Measurements from ENCODE around the gene ZBTB33.

DNA sequence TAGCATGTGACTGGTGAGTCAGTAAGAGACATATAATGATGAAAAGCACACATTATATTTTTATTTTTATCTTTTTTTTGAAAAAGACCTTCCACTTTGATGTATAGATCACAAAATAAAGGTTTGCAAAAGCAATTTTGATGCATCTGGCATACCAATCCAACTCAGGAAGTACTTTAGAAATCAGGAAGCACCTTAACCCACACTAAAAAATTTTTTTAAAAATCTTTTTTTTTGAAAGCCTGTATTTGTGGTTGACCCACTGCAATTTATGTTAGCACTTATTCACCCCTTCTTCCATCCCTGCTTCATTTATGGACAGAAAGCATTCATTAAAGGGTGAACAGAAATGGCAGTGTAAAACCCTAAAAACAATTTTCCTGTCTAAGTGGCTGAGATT, 44.0 kb downstream of the ZBTB33 start:
- TF ChIP-seq, protein P1, sequence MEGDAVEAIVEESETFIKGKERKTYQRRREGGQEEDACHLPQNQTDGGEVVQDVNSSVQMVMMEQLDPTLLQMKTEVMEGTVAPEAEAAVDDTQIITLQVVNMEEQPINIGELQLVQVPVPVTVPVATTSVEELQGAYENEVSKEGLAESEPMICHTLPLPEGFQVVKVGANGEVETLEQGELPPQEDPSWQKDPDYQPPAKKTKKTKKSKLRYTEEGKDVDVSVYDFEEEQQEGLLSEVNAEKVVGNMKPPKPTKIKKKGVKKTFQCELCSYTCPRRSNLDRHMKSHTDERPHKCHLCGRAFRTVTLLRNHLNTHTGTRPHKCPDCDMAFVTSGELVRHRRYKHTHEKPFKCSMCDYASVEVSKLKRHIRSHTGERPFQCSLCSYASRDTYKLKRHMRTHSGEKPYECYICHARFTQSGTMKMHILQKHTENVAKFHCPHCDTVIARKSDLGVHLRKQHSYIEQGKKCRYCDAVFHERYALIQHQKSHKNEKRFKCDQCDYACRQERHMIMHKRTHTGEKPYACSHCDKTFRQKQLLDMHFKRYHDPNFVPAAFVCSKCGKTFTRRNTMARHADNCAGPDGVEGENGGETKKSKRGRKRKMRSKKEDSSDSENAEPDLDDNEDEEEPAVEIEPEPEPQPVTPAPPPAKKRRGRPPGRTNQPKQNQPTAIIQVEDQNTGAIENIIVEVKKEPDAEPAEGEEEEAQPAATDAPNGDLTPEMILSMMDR (IDR thresholded peaks at IDR 0.05): no peak
- no peak for TF ChIP-seq POLR2A (IDR thresholded peaks at IDR 0.05)

Measured in suprapubic skin (tissue), 3 donors.